Stimulated activated CD4-positive, alpha-beta T cell treated with anti-CD3 and anti-CD28 coated beads, Interleukin-12 subunit alpha, Interleukin-12 subunit beta, amount 100 ng/mL, for 48 hours (primary cell): Measurements from ENCODE around the gene PAX6.
"Not testable (repeated sequence)": the region's sequence is repeated elsewhere in the genome, so short reads cannot be mapped to it uniquely, and the experiment has no call there.

Experiments
- DNase-seq, 3 donors: peaks; one replicate each; pipeline ENCODE4 v3.0.0-alpha.2; 2020; ENCODE audit warnings: low read depth in 2 of 3, low spot score in 1 of 3

The PAX6 gene

GRCh38 chr11:31770011-31770700 lies 41.0 kb downstream of the PAX6 start:
- no peak for DNase-seq

GRCh38 chr11:31768749-31769640 lies 42.1 kb downstream of the PAX6 start:
- DNase-seq = no peak

GRCh38 chr11:31767685-31768084 lies 43.4 kb downstream of the PAX6 start:
- DNase-seq = no peak

GRCh38 chr11:31767066-31767465 lies 44.1 kb downstream of the PAX6 start:
- no peak for DNase-seq

- no peak for DNase-seq
Measured at GRCh38 chr11:31764766-31765165, 46.4 kb downstream of the PAX6 start.

GRCh38 chr11:31764261-31764660 lies 46.9 kb downstream of the PAX6 start:
- DNase-seq = no peak

GRCh38 chr11:31763296-31763695 lies 47.8 kb downstream of the PAX6 start:
- no peak for DNase-seq

- no peak for DNase-seq
Measured at GRCh38 chr11:31761636-31762035, 49.5 kb downstream of the PAX6 start.

GRCh38 chr11:31757260-31757835 lies 53.8 kb downstream of the PAX6 start:
- no peak for DNase-seq

- DNase-seq = no peak
Measured at GRCh38 chr11:31747581-31747980, 63.5 kb downstream of the PAX6 start.

- not testable (repeated sequence) for DNase-seq
Measured at GRCh38 chr11:31740731-31741368, 70.3 kb downstream of the PAX6 start.

- DNase-seq = no peak
Measured at GRCh38 chr11:31740131-31740530, 71.0 kb downstream of the PAX6 start.
